Neuronal stem cell (in vitro differentiated cells): ENCODE measurements around the gene GRIK3.

ENCODE experiments used
- DNase-seq: peaks from one replicate; pipeline ENCODE4 v3.0.0-alpha.2; 2013; ENCODE audit warnings: low spot score
- H2AFZ ChIP-seq: one replicate; pipeline ENCODE4 v1.6.1; 2013; ENCODE audit warnings: mild to moderate bottlenecking, low read length, inconsistent platforms
- H2AK5ac ChIP-seq: 2 replicates; pipeline ENCODE4 v1.6.1; 2013; ENCODE audit warnings: low read depth, mild to moderate bottlenecking, inconsistent platforms, low read length, moderate library complexity, mixed read lengths
- H2BK120ac ChIP-seq: 2 replicates; pipeline ENCODE4 v1.6.1; 2013; ENCODE audit warnings: low read depth, mild to moderate bottlenecking, inconsistent platforms, low read length, moderate library complexity, mixed read lengths
- H2BK12ac ChIP-seq: one replicate; pipeline ENCODE4 v1.6.1; 2013; ENCODE audit warnings: low read length, inconsistent platforms
- H2BK15ac ChIP-seq: 2 replicates; pipeline ENCODE4 v1.6.1; 2013; ENCODE audit warnings: mild to moderate bottlenecking, low read length, inconsistent platforms, mixed read lengths
- H2BK5ac ChIP-seq: one replicate; pipeline ENCODE4 v1.6.1; 2013; ENCODE audit warnings: inconsistent platforms, mild to moderate bottlenecking, low read length, moderate library complexity
- H3K14ac ChIP-seq: one replicate; pipeline ENCODE4 v1.6.1; 2013; ENCODE audit warnings: low read length, inconsistent platforms
- H3K18ac ChIP-seq: 2 replicates; pipeline ENCODE4 v1.6.1; 2013; ENCODE audit warnings: low read length, inconsistent platforms
- H3K23ac ChIP-seq: 2 replicates; pipeline ENCODE4 v1.6.1; 2013; ENCODE audit warnings: low read depth, mild to moderate bottlenecking, mixed read lengths, low read length, inconsistent platforms; ENCODE audit not compliant: poor library complexity
- H3K27ac ChIP-seq: replicated peaks from 3 replicates; pipeline ENCODE4 v1.5.1; 2013; ENCODE audit warnings: low read length, inconsistent platforms
- H3K27me3 ChIP-seq, 3 experiments: 2 replicates each; pipeline ENCODE4 v1.6.1; 2013; ENCODE audit warnings: low read length in 3 of 3, mild to moderate bottlenecking in 2 of 3, inconsistent platforms in 1 of 3, low read depth in 1 of 3, mixed read lengths in 1 of 3, moderate library complexity in 1 of 3; ENCODE audit not compliant: control insufficient read depth in 3 of 3, insufficient read depth in 3 of 3
- H3K36me3 ChIP-seq, 2 donors: replicated peaks in 1 of 2; 2 replicates each; pipeline ENCODE4 v1.6.1; 2013; ENCODE audit warnings: low read length in 2 of 2; ENCODE audit not compliant: control insufficient read depth in 2 of 2, insufficient read depth in 2 of 2
- H3K4ac ChIP-seq: 2 replicates; pipeline ENCODE4 v1.6.1; 2013; ENCODE audit warnings: inconsistent platforms, mild to moderate bottlenecking, low read length, moderate library complexity
- H3K4me1 ChIP-seq, 2 donors: 1 replicate in 1 of 2; 2 replicates in 1 of 2; pipeline ENCODE4 v1.6.1; 2013; ENCODE audit warnings: low read length in 2 of 2, low read depth in 1 of 2; ENCODE audit not compliant: control insufficient read depth in 2 of 2, insufficient read depth in 1 of 2
- H3K4me2 ChIP-seq: one replicate; pipeline ENCODE4 v1.6.1; 2013; ENCODE audit warnings: mild to moderate bottlenecking, low read length, inconsistent platforms; ENCODE audit not compliant: insufficient read depth, poor library complexity, severe bottlenecking
- H3K4me3 ChIP-seq, 2 donors: 2 replicates each; pipeline ENCODE4 v1.5.1; 2013; ENCODE audit warnings: low read length in 2 of 2, mild to moderate bottlenecking in 2 of 2, inconsistent platforms in 1 of 2, moderate library complexity in 1 of 2
- H3K79me1 ChIP-seq: one replicate; pipeline ENCODE4 v1.6.1; 2013; ENCODE audit warnings: low read depth, mild to moderate bottlenecking, inconsistent platforms, low read length, moderate library complexity
- H3K9ac ChIP-seq: one replicate; pipeline ENCODE4 v1.6.1; 2013; ENCODE audit warnings: mild to moderate bottlenecking, low read depth, low read length, inconsistent platforms; ENCODE audit not compliant: poor library complexity
- H3K9me3 ChIP-seq, 2 donors: replicated peaks in 1 of 2; 2 replicates each; pipeline versions ENCODE3 to v1.6.1; 2013; ENCODE audit warnings: low read length in 2 of 2, mild to moderate bottlenecking in 2 of 2, inconsistent platforms in 1 of 2, low read depth in 1 of 2, mixed read lengths in 1 of 2, moderate library complexity in 1 of 2; ENCODE audit not compliant: control insufficient read depth in 2 of 2, insufficient read depth in 1 of 2
- H4K8ac ChIP-seq: one replicate; pipeline ENCODE4 v1.6.1; 2013; ENCODE audit warnings: low read depth, mild to moderate bottlenecking, inconsistent platforms, low read length, moderate library complexity
- H4K91ac ChIP-seq: one replicate; pipeline ENCODE4 v1.6.1; 2013; ENCODE audit warnings: low read length, low read depth, mild to moderate bottlenecking, inconsistent platforms; ENCODE audit not compliant: poor library complexity
- WGBS, 2 donors: extraction: QIAGEN DNeasy Blood & Tissue Kit; methylation state at CpG; one replicate each; pipeline ENCODE4 v1.1.7; 2013; ENCODE audit warnings: missing lambda C conversion rate in 2 of 2, mixed read lengths in 1 of 2; ENCODE audit not compliant: insufficient read length in 2 of 2, insufficient replicate concordance in 1 of 2; ENCODE audit errors: extremely low coverage in 2 of 2; 5-methylcytosine and 5-hydroxymethylcytosine counted together

The GRIK3 gene

GRCh38 chr1:36955016-36955415 is 79.3 kb downstream of the GRIK3 start:
- no peak overlapping the region for H3K4ac ChIP-seq
- no peaks in the 10 kb centered on the region for H3K9me3 ChIP-seq
- H2AFZ ChIP-seq = no peak overlapping the region
- H3K4me3 ChIP-seq = no peak overlapping the region
- H3K9ac ChIP-seq = no peak overlapping the region
- WGBS, 2 donors = no CpG with 5 or more reads among the region's 7 CpGs
- H2BK120ac ChIP-seq = no peak overlapping the region
- H3K79me1 ChIP-seq = peaks cover under 1% of the 10 kb centered on the region
- no peak overlapping the region for H3K27ac ChIP-seq
- H3K18ac ChIP-seq = peak overlapping the region; percentile 73
- no peaks in the 10 kb centered on the region for H3K36me3 ChIP-seq
- no peak overlapping the region for H4K8ac ChIP-seq
- no peak overlapping the region for H4K91ac ChIP-seq
- peaks cover 0 to 14% of the 10 kb centered on the region in 2 donors for H3K4me1 ChIP-seq
- no peak overlapping the region for H3K23ac ChIP-seq
- H3K27me3 ChIP-seq = no peaks in the 10 kb centered on the region
- H3K14ac ChIP-seq = peak overlapping the region; percentile 32
- H2BK15ac ChIP-seq = no peak overlapping the region
- H2BK12ac ChIP-seq = no peak overlapping the region
- peak overlapping the region; percentile 26 for H2BK5ac ChIP-seq
- peak overlapping the region; percentile 30 for H2AK5ac ChIP-seq
- no peak overlapping the region for H3K4me2 ChIP-seq
- DNase-seq = no peak

GRCh38 chr1:36953061-36953460 is 81.3 kb downstream of the GRIK3 start:
- Histone ChIP-seq H2BK120ac (no peak overlapping the region), H3K36me3 (no peaks in the 10 kb centered on the region), H3K4me1 (peaks cover 0 to 14% of the 10 kb centered on the region in 2 donors), H2AFZ (no peak overlapping the region), H2BK5ac (no peak overlapping the region), H3K4ac (no peak overlapping the region), H3K4me3 (no peak overlapping the region), H3K79me1 (no peaks in the 10 kb centered on the region), H4K8ac (no peak overlapping the region), H3K27ac (no peak overlapping the region), H2AK5ac (no peak overlapping the region), H3K18ac (no peak overlapping the region), H4K91ac (no peak overlapping the region), H3K23ac (no peak overlapping the region), H3K4me2 (no peak overlapping the region), H2BK15ac (peak overlapping the region; percentile 44), H2BK12ac (no peak overlapping the region), H3K27me3 (no peaks in the 10 kb centered on the region), H3K9me3 (no peaks in the 10 kb centered on the region), H3K14ac (peak overlapping the region; percentile 64), H3K9ac (peak overlapping the region; percentile 9)
- DNase-seq = no peak
- no CpG with 5 or more reads among the region's 5 CpGs for WGBS, 2 donors

GRCh38 chr1:36951761-36952160 is 82.6 kb downstream of the GRIK3 start:
- no peak overlapping the region for H3K4me2 ChIP-seq
- H3K79me1 ChIP-seq = no peaks in the 10 kb centered on the region
- no peaks in the 10 kb centered on the region for H3K9me3 ChIP-seq
- no peak overlapping the region for H3K14ac ChIP-seq
- no peak overlapping the region for H2AFZ ChIP-seq
- H3K4ac ChIP-seq = no peak overlapping the region
- H2BK5ac ChIP-seq = no peak overlapping the region
- no peak overlapping the region for H4K8ac ChIP-seq
- no peak overlapping the region for H2BK120ac ChIP-seq
- H3K27me3 ChIP-seq = no peaks in the 10 kb centered on the region
- H2AK5ac ChIP-seq = peak overlapping the region; percentile 73
- H2BK15ac ChIP-seq = no peak overlapping the region
- H3K4me3 ChIP-seq = no peak overlapping the region
- DNase-seq = no peak
- H3K27ac ChIP-seq = no peak overlapping the region
- peak overlapping the region; percentile 69 for H3K18ac ChIP-seq
- no peak overlapping the region for H3K9ac ChIP-seq
- peaks cover 0 to 19% of the 10 kb centered on the region in 2 donors for H3K4me1 ChIP-seq
- no peak overlapping the region for H3K23ac ChIP-seq
- no peak overlapping the region for H4K91ac ChIP-seq
- no peaks in the 10 kb centered on the region for H3K36me3 ChIP-seq
- WGBS, 2 donors = no CpG with 5 or more reads among the region's 5 CpGs
- H2BK12ac ChIP-seq = peak overlapping the region; percentile 46

- H2BK5ac ChIP-seq = no peak overlapping the region
- no peak overlapping the region for H3K27ac ChIP-seq
- H3K79me1 ChIP-seq = no peaks in the 10 kb centered on the region
- H3K4me2 ChIP-seq = no peak overlapping the region
- no peak overlapping the region for H3K14ac ChIP-seq
- H3K27me3 ChIP-seq = no peaks in the 10 kb centered on the region
- no peak overlapping the region for H2BK15ac ChIP-seq
- H3K9ac ChIP-seq = peak overlapping the region; percentile 18
- H4K91ac ChIP-seq = no peak overlapping the region
- H2BK120ac ChIP-seq = no peak overlapping the region
- H3K18ac ChIP-seq = peak overlapping the region; percentile 11
- no peak overlapping the region for H2AFZ ChIP-seq
- H3K4me3 ChIP-seq = no peak overlapping the region
- peak overlapping the region; percentile 59 for H2AK5ac ChIP-seq
- no peak overlapping the region for H3K4ac ChIP-seq
- no CpG with 5 or more reads among the region's 7 CpGs for WGBS, 2 donors
- H3K36me3 ChIP-seq = no peaks in the 10 kb centered on the region
- DNase-seq = no peak
- H4K8ac ChIP-seq = no peak overlapping the region
- H2BK12ac ChIP-seq = no peak overlapping the region
- no peak overlapping the region for H3K23ac ChIP-seq
- peaks cover 0 to 19% of the 10 kb centered on the region in 2 donors for H3K4me1 ChIP-seq
- H3K9me3 ChIP-seq = no peaks in the 10 kb centered on the region
Measured at GRCh38 chr1:36951292-36951750, 83.0 kb downstream of the GRIK3 start.
